Esophagus muscularis mucosa (tissue), 4 donors: ENCODE results near the gene SUN1. TPM values are rescaled to one million over a fixed set of nuclear protein-coding genes. Genes with fewer than 3 reads are reported as not detected.
"Not testable (repeated sequence)": the region's sequence is repeated elsewhere in the genome, so short reads cannot be mapped to it uniquely, and the experiment has no call there.

Source experiments
- DNase-seq: peaks from one replicate; pipeline ENCODE4 v3.0.0-alpha.2; 2017; ENCODE audit errors: extremely low spot score
- H3K27ac ChIP-seq, 4 donors: fragments of 200-600 bp; sonication (generic); replicated peaks in 1 of 4; 1 replicate in 3 of 4; 2 replicates in 1 of 4; pipeline ENCODE4 v1.5.1; 2016 to 2019; ENCODE audit warnings: mild to moderate bottlenecking in 1 of 4
- H3K27me3 ChIP-seq, 4 donors: fragments of 200-600 bp; sonication (generic); one replicate each; pipeline versions ENCODE4 v1.5.1 to v1.6.0; 2016 to 2019
- H3K36me3 ChIP-seq, 4 donors: fragments of 200-600 bp; sonication (generic); one replicate each; pipeline ENCODE4 v1.5.1; 2016 to 2019
- H3K4me1 ChIP-seq, 4 donors: fragments of 200-600 bp; sonication (generic); one replicate each; pipeline ENCODE4 v1.5.1; 2016 to 2019
- H3K4me3 ChIP-seq, 4 donors: fragments of 200-600 bp; sonication (generic); 1 replicate in 2 of 4; 2 replicates in 2 of 4; pipeline ENCODE4 v1.5.1; 2016 to 2019; ENCODE audit warnings: mild to moderate bottlenecking in 4 of 4, moderate library complexity in 1 of 4
- H3K9me3 ChIP-seq, 4 donors: fragments of 200-600 bp; sonication (generic); 1 replicate in 3 of 4; 2 replicates in 1 of 4; pipeline ENCODE4 v1.5.1; 2016 to 2019
- CTCF ChIP-seq, 3 experiments: fragments of 200-600 bp in 2 of 3; fragments of 450-650 bp in 1 of 3; sonication (generic) in 2 of 3; IDR thresholded peaks; one replicate each; pipeline ENCODE4 v1.5.1; 2017 to 2019; ENCODE audit warnings: antibody characterized with exemption in 3 of 3, mild to moderate bottlenecking in 2 of 3, moderate library complexity in 1 of 3
- EP300 ChIP-seq: sonication (generic); formaldehyde crosslinking; IDR thresholded peaks from one replicate; pipeline ENCODE4 v1.6.1; 2017; ENCODE audit warnings: antibody characterized with exemption
- POLR2A ChIP-seq: fragments of 450-650 bp; IDR thresholded peaks from one replicate; pipeline ENCODE4 v1.6.1; 2017; ENCODE audit warnings: antibody characterized with exemption, moderate library complexity, mild to moderate bottlenecking, low read depth
- POLR2AphosphoS5 ChIP-seq, 2 donors: sonication (generic); formaldehyde crosslinking; IDR thresholded peaks; one replicate each; pipeline ENCODE4 v1.6.1; 2017; ENCODE audit warnings: antibody characterized with exemption in 2 of 2
- WGBS: methylation state at CpG from one replicate; pipeline ENCODE4 v1.1.5; 2018; 5-methylcytosine and 5-hydroxymethylcytosine counted together
- intact Hi-C: fragments of 100-400 bp; cut with DNase I; formaldehyde crosslinking; loops from one replicate; pipeline ENCODE4 v1.15.1; 2023
- total RNA-seq, 4 donors: library from RNA; depleted of rRNA; stranded (reverse); fragments of >200 nt; gene quantifications; one replicate each; pipeline versions ENCODE4 v1.1.0 to v1.2.1, GENCODE V29; 2016

Gene SUN1
- total RNA-seq, 4 donors from 2014 or later: 132 to 149 (median 147) TPM

GRCh38 chr7:922334-923107, 90.2 kb downstream of the SUN1 start:
- peaks cover 0 to 42% (median 11%) of the 10 kb centered on the region in 4 donors for H3K36me3 ChIP-seq
- no peaks in the 10 kb centered on the region for H3K9me3 ChIP-seq
- intact Hi-C loops: no loop called here
- WGBS: 64% methylated on average over 19 of the region's 29 CpGs
- peak overlapping the region in 3 of 4 donors; percentile 44 to 63 (median 57) for H3K27ac ChIP-seq
- H3K27me3 ChIP-seq: no peaks in the 10 kb centered on the region
- TF ChIP-seq POLR2AphosphoS5 (IDR thresholded peaks at IDR 0.05) (no peak), EP300 (no peak)
- DNase-seq: no peak
- peak overlapping the region; percentile 10 to 20 (median 18) for H3K4me3 ChIP-seq
- H3K4me1 ChIP-seq: peaks cover 13 to 54% (median 46%) of the 10 kb centered on the region in 4 donors

GRCh38 chr7:923108-924041, 91.1 kb downstream of the SUN1 start:
- WGBS: 57% methylated on average over 28 of the region's 40 CpGs
- intact Hi-C loops: no loop called here
- H3K27me3 ChIP-seq: no peaks in the 10 kb centered on the region
- peaks cover 13 to 61% (median 48%) of the 10 kb centered on the region in 4 donors for H3K4me1 ChIP-seq
- peak overlapping the region; percentile 10 to 20 (median 18) for H3K4me3 ChIP-seq
- TF ChIP-seq POLR2AphosphoS5 (IDR thresholded peaks at IDR 0.05) (peak; percentile 23 to 46), EP300 (no peak), CTCF (IDR thresholded peaks at IDR 0.05) (no peak), POLR2A (no peak)
- H3K27ac ChIP-seq: peak overlapping the region; percentile 39 to 63 (median 50)
- H3K36me3 ChIP-seq: peaks cover 0 to 38% (median 11%) of the 10 kb centered on the region in 4 donors
- H3K9me3 ChIP-seq: no peaks in the 10 kb centered on the region
- peak; percentile 94 for DNase-seq

- Histone ChIP-seq H3K4me1 (peaks cover 13 to 68% (median 49%) of the 10 kb centered on the region in 4 donors), H3K36me3 (peaks cover 0 to 31% (median 8%) of the 10 kb centered on the region in 4 donors)
- intact Hi-C loops, H3K9me3 ChIP-seq, H3K4me3 ChIP-seq, H3K27me3 ChIP-seq, H3K27ac ChIP-seq, DNase-seq: not testable (repeated sequence)
- 87% methylated on average over 3 of the region's 25 CpGs for WGBS
Observed at GRCh38 chr7:924042-924441, 91.8 kb downstream of the SUN1 start.

Other genes starting within 250 kb of the SUN1 start
- gene DNAAF5, start 105.8 kb upstream of the SUN1 start, total RNA-seq: 10 to 100 TPM; 21.2 to 32.7 (median 29.4) TPM
- 10 to 100 TPM; 15.4 to 46.9 (median 31.4) TPM for gene PRKAR1B, start 105.2 kb upstream of the SUN1 start, total RNA-seq
- gene GET4, start 44.1 kb downstream of the SUN1 start, total RNA-seq: 10 to 100 TPM; 24.7 to 41.3 (median 35.2) TPM
- 10 to 100 TPM; 41.9 to 94.2 (median 78.3) TPM for gene ADAP1, start 122.2 kb downstream of the SUN1 start, total RNA-seq
- gene COX19, start 143.1 kb downstream of the SUN1 start, total RNA-seq: 10 to 100 TPM in 2 of 4 donors, 1 to 10 TPM in 2; 6.3 to 13.3 (median 9.7) TPM
- gene CYP2W1, start 150.7 kb downstream of the SUN1 start, total RNA-seq: under 1 TPM in 2 of 4 donors, not detected in 2; 0.23 to 0.66 TPM
- 10 to 100 TPM; 12.5 to 30.8 (median 25.5) TPM for gene GPR146, start 212.1 kb downstream of the SUN1 start, total RNA-seq